CD1c-positive myeloid dendritic cell (primary cell): Measurements from ENCODE around the gene CTSS.
"Not testable (repeated sequence)": the region's sequence is repeated elsewhere in the genome, so short reads cannot be mapped to it uniquely, and the experiment has no call there.

Source experiments
- DNase-seq: peaks from one replicate; pipeline ENCODE4 v3.0.0-alpha.2; 2016; ENCODE audit errors: extremely low spot score

CTSS gene

GRCh38 chr1:150765296-150765976, at the start of gene CTSS:
CTSS (minus strand) TSS chr1:150765778; CDS start chr1:150764763, 1,015 bp downstream.
- DNase-seq: peak; percentile 93

GRCh38 chr1:150813028-150813707, 47.6 kb upstream of the CTSS start:
- DNase-seq: peak; percentile 55

DNA sequence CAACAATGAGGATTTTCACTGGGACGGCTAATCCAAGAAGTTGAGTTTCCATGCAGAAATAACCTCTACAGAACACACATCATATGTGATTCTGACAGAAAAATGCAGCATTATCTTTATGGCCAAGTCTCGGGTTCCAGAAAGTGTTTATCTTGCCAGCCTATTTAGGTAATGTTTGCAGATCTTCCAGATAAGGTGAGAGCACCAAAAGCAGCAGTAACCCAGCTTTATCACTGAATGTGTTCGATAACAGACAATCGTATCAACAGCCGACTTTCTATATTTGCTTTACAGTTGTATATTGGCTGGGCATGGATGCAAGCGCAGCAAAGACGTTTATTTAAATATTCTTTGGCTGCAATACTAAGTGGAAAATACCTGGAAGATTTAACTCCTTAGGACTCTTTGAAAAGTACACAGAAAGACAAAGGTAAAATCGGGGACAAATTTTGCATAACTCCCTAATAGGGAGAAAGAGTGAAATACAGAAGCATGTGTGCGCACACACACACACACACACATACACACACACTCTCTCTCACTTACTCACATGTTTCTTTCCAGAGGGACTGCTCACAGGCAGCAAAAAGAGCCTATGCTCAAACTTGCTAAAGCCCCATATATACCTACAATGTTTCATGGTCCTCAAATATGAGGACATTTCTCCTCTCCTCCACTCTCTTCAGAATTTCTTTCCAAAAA, 45.5 kb upstream of the CTSS start:
- no peak for DNase-seq

DNA sequence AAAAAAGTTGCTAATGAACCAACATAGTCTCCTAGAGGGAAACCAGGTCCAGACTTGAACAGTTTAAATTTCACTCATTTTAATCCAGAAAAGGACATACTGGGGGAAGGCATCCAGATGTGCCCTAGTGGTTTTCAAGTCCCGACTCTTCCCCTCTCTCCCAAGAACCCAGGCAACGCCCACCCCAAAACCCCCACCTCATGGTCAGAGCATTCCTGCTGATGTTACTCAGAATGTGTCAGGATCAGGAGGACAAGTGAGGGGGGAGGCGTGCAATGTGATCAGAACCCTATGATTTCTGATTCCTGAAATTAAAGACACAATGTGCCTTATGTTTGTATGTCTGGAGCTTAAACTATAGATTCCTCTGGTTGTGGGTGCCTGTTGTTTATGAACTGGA, 44.1 kb upstream of the CTSS start:
- no peak for DNase-seq

GRCh38 chr1:150808846-150809245, 43.3 kb upstream of the CTSS start:
- no peak for DNase-seq

DNA sequence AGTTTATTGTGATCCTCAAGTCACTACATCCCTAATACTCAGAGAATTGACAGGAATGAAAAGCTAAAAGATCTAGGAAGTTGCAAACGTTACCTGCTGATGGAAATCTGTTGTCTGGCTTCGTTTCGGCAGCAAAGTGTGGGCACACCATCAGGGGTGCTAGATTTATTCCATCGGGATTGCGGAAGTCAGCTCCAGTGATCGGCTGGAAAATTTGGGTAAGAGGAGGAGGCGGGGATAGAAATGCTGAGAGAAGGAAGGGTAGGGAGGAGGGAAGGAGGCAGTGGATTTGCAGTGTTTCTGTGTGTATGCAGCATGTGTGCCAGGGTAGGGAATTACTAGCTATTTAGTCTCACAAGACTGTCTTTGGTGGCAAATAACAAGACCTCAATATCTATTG, 42.5 kb upstream of the CTSS start, which contains the start of gene CTSK:
Gene CTSK (minus strand): TSS at position 140 of the 400 bp plus-strand sequence. CDS start 1,455 bp downstream, outside the sequence.
- DNase-seq: no peak

GRCh38 chr1:150807249-150808023, 41.9 kb upstream of the CTSS start:
- no peak for DNase-seq

- no peak for DNase-seq
These were observed 40.3 kb upstream of the CTSS start for GRCh38 chr1:150805899-150806298.

DNA sequence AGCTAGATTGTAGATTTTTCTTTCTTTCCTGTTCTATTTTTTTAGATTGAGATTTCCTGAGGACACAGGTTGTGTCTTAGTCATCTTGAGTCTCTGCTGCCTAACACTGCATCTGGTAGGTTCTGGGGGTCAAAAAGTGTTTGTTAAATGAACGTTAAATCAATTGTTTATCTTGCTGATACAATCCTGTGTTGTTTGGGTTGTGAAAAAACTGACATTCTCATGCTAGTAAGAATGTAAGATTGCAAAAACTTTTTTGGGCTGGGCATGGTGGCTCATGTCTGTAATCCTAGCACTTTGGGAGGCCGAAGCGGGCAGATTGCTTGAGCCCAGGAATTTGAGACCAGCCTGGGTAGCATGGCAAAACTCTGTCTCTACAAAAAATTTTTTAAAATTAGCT, 39.1 kb upstream of the CTSS start:
- DNase-seq: no peak

DNA sequence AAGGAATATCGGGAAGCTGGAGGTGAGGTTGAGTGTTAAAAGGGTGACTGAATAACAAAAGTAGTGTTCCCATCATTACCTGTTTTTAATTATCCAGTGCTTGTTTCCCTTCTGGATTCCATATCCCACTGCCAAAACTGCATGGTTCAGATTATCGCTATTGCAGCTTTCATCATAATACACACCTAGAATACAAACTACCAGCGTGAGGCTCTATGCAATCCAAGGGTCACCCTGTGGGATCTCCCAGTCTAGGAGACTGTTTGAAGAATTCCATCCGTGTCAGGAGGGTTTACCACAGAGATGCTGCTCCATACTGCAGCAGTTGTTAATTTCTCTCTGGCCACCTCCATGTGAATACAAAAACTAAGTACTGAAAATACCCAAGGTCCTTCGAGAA, 33.5 kb upstream of the CTSS start:
- DNase-seq: no peak

- DNase-seq: no peak
These were observed 32.9 kb upstream of the CTSS start for GRCh38 chr1:150798525-150798924.

DNA sequence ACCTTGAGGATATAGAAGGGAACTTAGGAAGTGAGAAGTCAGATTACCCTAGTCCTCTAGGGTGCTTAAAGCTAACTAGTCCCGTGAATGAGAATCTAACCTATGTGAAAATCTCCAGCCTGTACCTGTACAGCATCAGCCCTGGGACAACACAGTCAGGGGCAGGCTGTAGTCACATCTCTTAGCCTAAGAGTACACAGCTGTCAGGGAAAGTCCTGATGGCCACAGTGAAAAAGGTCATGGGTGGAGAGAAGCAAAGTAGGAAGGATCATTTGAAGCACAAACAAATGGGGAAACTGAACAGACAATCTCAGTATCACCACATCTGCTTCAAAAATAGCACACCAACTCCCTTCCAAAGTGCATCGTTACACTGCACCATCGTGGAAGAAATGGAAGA, 30.8 kb upstream of the CTSS start:
- no peak for DNase-seq

- DNase-seq: not testable (repeated sequence)
These were observed 28.2 kb upstream of the CTSS start for GRCh38 chr1:150793778-150794177.

- peak; percentile 57 for DNase-seq
These were observed 27.6 kb upstream of the CTSS start for GRCh38 chr1:150793221-150793620.

GRCh38 chr1:150791585-150791984, 26.0 kb upstream of the CTSS start:
- DNase-seq: peak; percentile 75

GRCh38 chr1:150789396-150789795, 23.8 kb upstream of the CTSS start:
- peak; percentile 62 for DNase-seq

- DNase-seq: no peak
These were observed 23.4 kb upstream of the CTSS start for GRCh38 chr1:150788946-150789345.

DNA sequence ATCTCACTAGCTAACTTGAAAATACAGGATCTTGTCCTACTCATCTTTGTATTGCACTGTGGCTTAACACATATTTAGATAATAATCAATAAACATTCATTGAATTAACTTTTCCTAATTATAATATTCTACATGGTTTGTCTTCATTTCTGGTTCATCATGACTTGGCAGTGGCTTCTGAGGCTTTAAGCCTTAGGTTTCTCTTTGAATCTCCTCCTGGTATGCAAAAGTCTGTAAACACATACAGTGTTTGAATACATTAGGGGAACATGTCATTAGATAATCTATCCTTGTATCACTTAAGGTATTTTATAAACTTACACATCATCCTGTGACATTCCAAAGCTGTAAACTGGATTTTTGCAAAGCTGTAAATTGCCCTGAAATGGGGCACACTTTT, 21.9 kb upstream of the CTSS start:
- DNase-seq: no peak

- DNase-seq: peak; percentile 32
These were observed 14.9 kb upstream of the CTSS start for GRCh38 chr1:150780510-150780909.

DNA sequence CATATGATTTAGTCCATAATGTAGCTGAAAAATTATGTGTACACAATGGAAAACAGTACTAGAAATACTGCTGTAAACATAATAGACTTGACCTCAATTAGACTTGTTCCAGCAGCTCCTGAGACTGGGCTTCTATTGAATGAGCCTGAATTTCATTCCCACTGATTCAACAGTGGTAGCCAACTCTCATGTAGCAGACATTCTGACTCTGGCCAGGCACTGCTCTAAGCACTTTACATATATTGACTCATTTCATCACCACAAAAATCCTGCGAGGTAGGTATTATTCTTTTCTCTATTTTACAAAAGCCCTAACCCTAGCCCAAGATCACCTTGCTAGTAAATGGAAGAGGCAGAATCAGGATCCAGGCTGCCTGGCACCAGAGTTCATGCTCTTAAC, 12.8 kb upstream of the CTSS start:
- DNase-seq: no peak

DNA sequence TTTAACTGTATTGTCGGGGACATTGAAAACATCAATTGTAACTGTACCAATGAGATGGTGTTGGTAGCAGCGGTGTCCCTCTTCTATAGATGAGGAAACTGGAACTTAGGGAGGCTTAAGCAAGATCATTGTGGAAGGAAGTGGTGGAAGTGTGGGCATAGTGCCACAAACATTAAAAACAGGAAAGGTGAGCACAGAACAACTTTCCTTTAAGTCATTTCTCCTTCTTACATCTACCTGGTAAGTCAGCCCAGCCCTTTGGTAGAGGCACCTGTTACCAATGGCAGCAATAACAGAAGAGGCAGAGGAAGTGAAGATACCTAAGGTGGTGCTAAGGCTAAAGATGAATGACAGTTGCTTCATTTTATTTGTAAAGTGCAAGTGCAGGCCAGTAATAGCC, 12.0 kb upstream of the CTSS start:
- peak; percentile 39 for DNase-seq

DNA sequence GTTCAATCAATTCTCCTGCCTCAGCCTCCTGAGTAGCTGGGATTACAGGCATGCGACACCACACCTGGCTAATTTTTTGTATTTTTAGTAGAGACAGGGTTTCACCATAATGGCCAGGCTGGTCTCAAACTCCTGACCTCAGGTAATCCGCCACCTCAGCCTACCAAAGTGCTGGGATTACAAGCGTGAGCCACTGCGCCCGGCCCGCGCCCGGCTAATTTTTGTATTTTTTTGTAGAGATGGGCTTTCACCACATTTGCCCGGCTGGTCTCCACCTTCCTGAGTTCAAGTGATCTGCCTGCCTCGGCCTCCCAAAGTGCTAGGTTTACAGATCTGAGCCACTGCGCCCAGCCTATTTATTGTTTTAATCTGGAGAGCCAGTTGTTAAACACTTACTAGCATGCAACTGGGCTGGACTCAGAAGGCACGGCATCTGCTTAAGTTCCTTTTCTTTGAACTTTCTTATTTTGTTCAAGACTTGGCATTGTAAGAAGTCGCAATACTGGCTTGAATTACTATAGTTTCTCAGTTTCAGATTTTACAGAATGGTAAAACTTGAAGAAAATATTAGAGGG, 10.4 kb upstream of the CTSS start:
- DNase-seq: peak; percentile 35
